GM18499 (cell line): ENCODE measurements around the gene SP140L.
"Not testable (repeated sequence)": the region's sequence is repeated elsewhere in the genome, so short reads cannot be mapped to it uniquely, and the experiment has no call there.

Experiments used
- ATAC-seq: cut with Tn5 transposase; IDR thresholded peaks from one replicate; pipeline ENCODE4 v1.9.1; 2021; ENCODE audit warnings: moderate number of reproducible peaks; ENCODE audit not compliant: insufficient read depth, unreplicated experiment

Gene SP140L

DNA sequence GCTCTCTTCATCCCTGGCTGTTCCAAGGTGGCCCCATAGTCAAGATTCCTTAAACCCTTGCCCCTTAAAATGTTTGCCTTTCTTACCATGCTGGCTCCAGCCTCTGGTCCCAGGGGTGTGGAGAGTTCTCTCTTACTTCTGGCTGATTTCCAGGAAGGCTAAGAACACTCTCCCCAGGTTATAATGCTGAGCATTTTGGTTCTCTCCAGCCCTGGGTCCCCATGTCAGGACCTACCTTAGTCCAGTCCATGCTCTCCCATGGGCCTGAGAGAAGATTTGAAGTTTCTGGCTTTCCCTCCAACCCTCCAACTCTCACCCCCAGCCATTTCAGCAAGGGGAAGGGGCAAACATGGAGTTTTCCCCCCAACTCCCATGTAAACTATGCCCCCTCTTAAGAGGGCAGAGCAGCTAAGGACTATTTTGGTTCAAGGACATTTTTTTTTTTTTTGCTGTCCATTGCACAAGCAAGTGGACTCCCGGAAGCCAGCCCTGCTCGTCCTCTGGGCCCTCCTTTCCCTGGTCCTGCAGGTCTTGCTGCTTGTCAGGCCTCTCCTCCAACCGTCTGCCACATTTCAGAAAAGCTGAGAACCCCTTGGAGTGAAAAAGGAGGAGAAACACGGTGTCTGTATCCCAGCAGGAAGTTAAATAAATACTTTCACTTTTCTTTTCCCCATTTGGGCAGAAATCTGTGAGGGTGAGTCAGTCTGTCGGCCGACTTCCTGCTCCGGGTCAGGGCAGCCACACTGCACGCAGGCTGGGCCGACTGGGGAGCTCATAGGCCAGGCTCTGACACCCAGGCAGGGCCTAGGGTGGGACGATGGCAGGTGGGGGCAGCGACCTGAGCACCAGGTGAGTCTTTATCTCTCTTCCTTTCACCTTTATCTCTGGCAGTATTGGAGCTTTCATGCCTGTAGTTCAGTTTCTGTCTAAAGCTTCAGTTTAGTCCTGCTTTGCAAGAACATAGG lies at the start of gene SP140L:
SP140L (plus strand) TSS at position 741 of the 965 bp plus-strand sequence; CDS start at position 818, 77 bp downstream.
- ATAC-seq = peak; percentile 73

DNA sequence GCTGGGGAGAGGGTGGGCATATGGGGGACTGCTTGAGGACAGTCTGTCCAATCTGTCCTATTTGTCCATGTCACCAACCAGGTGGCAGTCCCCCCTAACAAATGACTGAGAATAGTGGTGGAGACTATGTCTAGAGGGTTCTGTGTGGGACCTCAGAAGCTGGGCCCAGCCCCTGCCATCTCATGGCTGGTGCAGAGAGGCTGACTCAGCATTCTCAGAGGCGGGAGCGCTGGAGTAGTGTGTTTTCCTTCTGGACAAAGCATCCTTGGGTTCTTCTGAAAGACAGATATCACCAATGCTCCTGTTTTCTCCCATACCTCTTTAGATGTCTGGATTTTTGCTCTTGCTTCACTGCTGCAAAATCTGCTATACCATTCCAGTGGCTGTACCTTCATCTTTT lies 44.1 kb upstream of the SP140L start:
- no peak for ATAC-seq

DNA sequence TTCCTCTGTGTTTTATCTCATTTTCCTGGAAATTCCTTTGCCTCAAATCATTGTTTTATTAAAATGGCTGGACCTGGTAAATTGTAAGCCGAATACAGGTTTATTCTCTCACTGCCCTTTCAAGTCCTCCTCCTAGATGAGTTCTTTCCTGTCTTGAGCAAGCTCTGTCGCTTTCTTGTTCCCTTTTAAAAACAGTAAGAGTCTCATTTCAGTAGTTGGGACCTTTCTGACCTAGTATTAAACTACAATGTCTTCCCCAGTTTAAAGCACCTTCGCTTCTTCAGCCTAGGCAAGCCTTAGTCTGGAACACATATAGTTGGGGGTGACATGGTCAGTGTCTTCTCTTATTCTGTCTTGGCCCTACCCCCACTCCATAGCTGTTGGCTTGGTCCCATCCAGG lies 40.9 kb upstream of the SP140L start:
- no peak for ATAC-seq

DNA sequence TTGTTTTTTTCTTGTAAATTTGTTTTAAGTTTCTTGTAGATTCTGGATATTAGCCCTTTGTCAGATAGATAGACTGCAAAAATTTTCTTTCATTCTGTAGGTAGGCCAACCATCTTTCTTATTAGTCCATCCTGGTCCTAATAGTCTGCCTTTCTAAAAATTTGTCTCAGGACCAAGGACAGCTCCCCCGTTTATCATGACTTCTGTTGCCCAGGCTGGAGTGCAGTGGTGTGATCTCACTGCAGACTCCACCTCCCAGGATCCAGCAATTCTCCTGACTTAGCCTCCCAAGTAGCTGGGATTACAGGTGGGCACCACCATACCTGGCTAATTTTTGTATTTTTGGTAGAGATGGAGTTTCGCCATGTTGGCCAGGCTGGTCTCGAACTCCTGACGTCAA lies 37.7 kb upstream of the SP140L start:
- not testable (repeated sequence) for ATAC-seq

DNA sequence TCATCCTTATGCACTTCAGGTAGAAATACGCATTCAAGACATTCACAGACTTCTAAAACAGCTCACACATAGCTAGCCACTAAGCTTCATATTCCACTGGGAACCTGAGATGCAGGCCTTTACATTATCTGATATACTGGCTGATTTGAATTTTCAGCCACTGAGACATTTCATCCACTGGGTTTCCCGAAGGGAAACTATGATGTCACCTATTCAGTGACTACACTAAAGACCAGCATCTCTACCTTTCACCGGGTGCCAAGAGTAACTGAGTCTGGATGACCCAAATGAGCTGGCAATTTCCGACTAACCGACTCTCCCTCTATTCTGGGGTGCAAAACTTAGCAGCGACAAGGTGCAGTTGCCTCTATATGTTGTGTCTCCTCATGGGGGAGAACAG lies 31.8 kb upstream of the SP140L start:
- no peak for ATAC-seq

DNA sequence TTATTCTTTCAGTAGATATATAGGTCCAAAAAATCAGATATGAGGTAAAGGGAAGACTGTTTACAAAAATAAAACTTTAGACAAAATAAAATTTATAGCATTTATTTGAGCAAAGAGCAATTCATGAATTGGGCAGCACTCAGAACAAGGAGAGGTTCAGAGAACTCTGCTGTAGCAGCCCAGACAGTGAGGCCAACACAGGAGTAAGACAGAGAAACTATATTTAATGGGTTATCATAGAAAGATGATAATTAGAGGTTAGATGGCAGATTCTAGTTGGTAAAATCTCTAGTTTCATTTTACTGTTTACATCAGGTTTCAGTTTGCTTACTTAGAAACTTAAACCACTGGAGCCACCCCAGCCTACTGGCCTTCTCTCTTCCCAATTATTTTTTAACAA lies 30.1 kb upstream of the SP140L start:
- ATAC-seq = no peak

DNA sequence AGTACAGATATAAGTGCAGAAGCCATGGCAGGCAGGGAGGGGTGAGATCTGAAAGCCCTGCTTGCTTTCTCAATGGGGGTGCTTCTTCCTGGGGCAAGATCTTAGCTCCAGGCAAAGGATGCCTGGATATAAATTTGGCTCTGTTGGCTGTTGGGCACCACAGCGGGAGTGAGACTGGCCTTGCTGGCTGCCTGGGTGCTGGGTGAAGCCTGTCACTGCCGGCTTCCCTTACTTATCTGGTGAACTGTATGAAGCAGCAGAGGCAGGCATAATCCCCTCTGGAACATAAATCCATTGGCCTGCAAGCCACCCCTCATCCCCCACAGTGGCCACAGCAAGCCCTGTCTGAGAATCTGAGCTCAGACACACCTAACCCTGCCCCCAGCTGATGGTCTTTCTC lies 27.4 kb upstream of the SP140L start:
- ATAC-seq = no peak

DNA sequence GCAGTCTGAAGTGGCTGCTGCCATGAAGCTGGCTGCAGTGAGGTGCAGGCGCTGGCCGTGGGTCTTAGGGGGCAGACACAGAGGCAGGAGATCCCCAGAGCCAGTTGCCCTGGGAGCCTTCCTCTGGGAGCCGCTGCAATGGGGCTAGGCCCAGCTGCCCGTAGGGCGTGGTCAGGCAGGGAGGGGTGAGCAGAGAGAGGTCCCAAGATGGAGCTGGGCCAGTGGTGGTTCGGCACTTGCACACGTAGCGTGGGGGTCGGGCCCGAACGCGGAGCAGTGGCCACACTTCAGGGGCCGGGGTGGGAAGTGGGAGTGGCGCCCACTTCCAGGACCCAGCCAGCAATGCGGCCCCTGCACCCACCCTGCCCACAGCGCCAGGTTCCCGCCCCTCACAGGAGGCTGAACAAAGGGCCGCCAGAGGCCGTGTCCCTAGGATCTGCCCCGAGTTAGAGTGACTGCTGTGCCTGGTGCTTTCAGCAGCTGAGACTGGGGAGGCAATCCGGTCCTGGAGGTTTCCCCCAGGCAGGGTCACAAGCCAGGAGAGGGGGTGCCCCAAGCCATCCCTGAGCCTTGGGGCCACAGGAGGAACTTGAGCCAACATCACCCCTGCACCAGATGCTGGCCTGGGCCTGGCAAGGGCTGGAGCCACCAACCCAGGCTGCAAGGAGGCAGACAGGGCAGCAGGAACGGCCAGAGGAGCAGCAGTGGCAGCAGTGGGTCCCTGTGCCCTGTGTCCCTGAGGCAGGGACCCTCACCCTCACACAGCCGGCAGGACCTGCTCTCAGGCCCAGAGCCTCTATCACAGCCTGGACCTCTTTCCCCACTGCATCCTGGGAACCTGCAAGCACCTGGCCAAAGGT lies 21.3 kb upstream of the SP140L start:
- ATAC-seq = no peak

DNA sequence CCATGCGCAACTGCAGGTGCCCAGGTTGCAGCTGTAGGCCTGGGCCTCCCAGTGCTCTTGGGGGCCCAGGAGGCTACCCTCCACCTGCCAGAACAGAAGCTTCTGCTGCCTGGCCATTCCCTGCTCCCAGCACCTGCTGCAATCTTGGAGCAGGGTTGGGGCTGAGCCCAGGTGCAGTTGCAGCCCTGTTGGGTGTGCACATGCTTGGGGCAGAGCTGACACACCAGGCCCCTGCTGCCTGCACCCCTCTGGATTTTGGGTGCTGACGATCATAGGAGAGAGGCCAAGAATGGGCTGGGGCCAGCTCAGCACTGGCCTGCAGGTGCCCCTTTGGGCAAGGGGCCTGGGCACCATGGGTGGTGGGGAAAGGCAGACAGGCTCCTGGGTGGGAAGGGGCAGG lies 20.5 kb upstream of the SP140L start:
- no peak for ATAC-seq

DNA sequence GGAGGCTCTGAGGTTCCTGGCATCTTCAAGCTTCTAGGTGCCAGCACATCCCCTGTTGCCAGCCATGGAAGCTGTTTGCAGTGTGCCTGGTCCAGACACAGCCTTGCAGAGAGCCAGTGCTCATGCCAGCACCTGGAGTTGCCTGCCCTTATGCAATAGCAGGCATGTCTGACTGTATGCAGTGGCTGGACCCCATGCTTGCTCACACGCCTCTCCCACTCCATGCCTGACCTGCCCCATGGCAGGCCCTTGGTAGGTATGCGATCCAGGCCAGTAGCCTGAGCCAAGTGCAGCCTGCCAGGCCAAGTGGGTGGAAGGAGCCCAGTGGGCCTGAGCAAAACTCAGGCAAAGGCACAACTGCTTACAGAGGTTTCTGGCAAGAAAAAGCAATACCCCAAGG lies 19.5 kb upstream of the SP140L start:
- no peak for ATAC-seq

DNA sequence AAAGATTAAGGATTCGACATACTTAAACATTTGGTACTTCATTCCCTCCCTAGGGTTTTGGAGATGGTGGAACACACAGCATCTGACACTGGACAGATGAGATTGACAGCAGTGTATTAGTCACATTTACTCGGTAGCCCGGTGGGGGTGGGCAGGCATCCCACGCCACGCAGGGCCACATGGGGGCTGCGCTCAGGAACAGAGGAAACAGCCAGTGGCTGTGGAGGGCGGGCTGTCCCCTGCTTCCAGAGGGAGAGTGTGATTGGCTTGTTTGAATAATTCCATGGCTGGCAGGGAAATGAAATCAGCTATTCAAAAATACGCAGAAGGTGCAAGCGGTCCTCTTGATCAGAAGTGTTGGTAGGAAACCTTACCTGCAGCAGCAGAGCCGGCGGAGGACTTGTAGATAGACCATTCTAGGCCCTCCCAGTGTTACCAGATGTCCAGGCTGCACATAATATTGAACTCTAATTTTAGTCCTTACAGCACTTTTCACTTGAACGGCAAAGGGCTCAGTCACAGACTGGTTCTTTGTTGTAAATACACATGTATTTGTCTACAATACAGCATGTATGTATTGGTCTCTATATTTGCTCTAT lies 18.5 kb upstream of the SP140L start:
- ATAC-seq = no peak

DNA sequence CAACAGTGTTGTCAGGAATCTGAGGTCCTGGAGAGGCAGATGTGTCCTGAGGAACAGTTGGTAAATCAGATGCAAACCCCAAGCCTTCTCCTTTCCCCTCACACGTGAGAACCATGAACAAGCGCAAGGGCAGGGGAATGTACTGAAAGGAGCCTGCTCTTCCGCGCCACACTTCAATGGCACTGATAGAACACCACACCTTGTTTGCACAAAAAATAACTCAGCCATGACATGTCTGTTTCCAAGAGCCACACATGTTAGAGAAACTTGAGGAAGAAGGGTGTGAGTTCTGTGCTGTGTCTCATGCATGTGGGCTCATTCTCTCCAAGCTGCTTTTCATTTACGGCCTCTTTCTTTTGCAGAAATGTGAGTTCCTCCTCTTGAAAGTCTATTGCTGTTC lies 16.2 kb upstream of the SP140L start:
- not testable (repeated sequence) for ATAC-seq

DNA sequence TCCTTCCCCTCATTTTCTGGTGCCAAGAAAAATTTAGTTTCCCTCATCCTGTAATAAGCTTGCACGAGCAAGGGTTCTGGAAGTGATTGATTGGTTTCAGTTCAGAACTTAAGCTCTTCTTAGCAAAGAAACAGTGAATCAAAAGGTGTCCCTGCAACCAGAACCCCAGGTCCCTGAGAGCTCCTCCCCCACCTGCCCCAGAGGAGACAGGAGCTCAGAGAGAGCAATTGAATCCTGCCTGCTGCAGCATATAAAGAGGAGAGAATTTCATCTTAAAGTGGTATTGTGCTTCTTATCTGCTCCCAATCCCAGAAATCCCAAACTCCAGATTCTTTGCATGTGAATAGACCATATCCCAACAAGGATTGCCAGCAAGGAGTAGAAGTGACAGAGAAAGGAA lies 15.4 kb upstream of the SP140L start:
- not testable (repeated sequence) for ATAC-seq

DNA sequence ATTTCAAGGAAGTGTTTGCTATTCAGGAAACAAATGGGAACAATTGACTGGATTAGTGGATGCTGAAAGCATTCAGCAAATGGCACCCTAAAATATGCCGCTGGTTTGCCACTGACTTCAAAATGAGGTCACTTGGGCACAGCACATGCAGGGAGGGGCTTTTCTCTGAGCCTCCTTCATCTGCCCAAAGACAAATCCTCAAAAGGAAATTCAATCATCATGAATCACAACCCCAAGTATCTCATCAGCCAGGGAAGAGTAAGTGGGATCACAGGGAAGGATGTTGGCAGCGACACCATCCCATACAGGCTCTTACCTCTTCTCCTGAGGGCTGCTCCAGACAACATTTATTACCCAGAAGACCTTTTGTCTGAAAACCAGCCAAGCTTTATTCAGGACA lies 14.4 kb upstream of the SP140L start:
- no peak for ATAC-seq

DNA sequence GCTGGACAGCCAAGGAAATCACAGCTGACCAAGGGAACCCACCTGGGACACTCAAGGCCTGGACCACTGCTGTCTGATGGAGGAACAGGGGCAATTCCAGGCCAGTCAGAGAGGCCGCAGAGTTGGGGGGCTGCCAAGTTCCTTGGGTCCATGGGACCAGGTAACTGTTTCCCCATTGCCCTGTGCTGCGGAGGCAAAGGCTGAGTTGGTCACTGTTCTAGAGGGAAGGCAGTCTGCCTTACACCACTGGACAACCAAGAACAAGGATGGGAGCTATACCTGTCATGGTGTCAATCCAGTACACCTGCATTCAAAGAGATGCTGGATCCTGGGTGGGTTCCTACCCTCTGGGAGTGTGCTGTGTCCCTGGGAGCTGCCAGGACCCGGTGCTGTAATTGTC lies 9.6 kb upstream of the SP140L start:
- ATAC-seq = no peak

DNA sequence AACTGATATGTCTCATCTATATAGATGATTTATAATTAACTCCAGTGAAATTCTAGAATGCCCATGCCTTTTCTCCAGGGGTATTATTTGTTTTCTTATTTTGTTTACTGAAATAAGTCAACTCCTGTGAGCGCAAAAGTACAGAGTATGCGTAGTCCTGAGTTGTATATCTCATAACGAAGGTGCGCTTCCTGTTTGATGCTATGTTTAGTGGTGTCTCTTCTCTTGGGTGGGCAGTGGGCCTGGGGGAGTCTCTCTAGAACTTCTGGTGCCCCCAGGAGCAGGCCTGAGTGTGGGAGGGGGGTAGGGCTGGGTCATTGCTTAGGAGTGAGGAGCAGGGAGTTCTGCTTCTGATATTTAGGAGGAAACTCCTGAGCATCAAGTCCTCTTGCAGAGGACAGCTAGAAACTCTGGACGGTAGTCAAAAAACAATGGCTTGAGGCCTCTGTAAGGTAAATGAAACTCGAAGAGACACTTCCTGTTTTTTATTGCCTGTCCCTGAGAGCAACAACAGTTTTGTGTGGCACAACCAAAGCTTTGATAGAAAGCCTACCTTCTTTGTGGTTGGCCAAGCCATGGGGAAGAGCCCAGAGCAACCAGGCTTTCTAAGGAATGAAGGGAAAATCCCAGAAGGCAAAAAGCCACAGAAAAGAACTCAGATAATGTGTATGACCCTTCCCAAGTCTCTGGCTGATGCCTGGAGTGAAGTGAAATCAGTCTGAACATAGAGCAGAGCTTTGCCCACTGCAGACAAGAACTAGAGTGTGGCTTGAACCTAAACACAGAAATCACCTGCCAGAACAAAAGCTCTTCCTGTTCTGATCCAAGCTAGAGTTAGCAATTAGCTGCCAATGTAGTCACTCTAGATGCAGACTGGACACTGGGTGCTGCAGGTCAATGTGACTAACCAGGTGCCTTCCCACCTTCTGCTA lies 8.5 kb upstream of the SP140L start:
- ATAC-seq = peak; percentile 28

DNA sequence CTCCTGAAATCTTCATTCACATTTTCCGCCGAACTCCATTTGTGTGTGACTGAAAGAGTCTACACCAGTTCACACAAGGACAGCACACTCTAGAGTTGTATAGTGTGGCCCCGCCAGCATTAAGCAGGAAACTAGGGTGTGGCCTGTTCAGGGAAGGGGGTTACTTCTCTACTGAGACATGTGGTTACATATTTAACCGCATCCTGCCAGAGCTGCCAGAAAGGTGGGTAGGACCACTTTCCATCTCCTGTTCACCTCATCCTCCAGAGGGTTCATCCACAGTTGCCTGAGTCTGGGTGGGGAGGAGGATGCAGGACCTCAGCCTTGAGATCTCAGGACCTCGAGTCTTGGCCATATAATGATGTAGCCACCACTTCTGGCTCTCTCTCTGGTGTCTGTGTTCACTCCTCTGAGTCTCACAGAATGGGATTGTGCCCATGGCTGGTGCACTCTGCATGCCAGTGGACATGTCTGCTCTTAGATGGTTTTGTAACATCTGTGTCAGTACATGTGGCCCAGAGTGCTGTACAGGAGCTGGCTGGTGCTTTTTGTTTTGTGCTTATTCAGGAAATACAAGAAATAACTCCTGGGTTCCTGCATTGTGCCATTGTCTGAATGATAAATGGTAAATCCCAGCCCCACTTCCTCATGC lies 7.7 kb upstream of the SP140L start:
- ATAC-seq = peak; percentile 49

DNA sequence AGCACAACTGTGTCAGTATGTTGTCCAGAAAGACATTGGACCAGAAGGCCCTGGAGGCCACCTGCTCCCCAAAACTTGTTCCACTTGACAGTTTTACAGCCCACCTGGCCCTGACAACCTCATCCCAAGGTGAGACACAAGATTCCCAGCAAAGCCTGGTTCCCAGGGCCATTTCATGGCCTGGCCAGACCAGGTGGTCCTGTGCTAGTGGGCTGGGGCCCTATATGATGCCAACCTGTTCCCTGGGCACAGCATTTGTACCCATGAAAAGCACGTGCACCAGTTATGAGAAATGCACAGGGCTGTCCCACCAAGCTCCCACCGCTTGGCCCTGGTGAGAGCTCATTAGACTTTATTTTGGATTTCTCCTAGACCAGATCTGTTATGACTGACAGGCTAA lies 6.0 kb upstream of the SP140L start:
- ATAC-seq = no peak
